Measurements from ENCODE around the gene NAB1. TPM values are rescaled to one million over a fixed set of nuclear protein-coding genes. Genes with fewer than 3 reads are reported as not detected.
"Not testable (repeated sequence)": the region's sequence is repeated elsewhere in the genome, so short reads cannot be mapped to it uniquely, and the experiment has no call there.

NAB1 gene
- total RNA-seq, 1 donor from 2014 or later: 30.7 TPM

DNA sequence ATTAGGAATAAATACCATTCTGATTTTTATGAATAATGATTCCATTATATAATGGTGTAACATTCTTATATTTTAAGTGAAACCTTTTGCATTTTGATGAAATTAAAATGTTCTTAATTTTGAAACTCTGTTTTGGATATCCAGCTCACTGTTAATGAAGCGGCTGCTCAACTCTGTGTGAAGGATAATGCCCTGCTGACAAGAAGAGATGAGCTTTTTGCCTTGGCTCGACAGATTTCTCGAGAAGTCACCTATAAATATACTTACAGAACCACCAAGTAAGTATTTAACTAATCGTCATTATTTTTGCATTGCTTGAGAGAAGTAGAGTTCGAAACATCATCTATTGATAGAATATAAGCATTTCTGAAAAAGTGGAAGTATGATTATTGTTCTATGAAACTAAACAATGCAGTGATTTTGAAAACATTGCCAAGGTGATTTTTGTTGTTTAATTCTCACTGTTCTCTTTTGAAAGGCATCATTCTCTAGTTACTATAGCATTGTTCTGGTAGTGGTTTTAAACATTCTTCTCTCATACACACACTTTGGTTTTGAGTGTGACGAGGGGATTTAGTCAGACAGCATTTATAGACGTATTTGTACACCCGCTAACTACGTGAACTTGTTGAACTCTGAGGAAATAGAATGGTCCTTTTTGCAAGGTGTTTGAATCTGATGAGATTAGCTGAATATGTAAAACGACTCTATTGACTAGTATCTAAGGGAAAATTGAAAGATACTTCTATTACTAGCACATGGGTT is 21.5 kb downstream of the NAB1 start:
- intact Hi-C loops (cut with micrococcal nuclease): no loop called here

DNA sequence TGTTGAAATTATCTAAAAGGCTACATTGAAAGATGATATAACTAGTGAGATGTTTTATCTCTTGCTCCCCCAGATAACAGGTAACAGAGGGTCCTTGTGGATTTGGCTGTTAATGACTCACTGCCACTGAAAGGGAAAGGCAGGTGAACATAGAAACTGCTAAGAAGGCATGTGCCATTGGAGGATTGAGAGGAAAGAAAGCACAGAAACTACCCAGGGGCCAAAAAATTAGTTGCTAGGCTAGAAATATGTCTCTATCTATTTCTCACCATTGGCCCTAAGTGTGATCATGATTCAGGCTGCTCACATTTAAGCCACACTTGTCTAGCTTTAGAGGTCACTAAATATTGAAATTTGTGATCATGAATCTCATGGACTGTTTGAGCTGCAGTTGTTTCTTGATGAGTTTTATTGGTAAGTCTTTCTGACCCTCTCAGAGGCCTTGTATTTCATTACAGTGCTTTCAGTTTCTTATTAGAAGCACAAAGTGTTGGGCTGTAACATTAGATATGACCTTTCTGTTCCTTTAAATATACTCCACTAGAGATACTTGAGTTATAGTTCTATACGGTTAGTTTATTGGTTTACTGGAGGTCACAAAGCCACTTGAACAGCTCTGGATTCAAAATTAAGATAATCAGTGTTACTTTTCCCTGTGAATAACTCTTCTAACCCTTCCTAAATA is 26.2 kb downstream of the NAB1 start:
- intact Hi-C loops (cut with micrococcal nuclease): no loop called here

GRCh38 chr2:190677255-190677654 is 28.4 kb downstream of the NAB1 start:
- intact Hi-C loops (cut with micrococcal nuclease): no loop called here

DNA sequence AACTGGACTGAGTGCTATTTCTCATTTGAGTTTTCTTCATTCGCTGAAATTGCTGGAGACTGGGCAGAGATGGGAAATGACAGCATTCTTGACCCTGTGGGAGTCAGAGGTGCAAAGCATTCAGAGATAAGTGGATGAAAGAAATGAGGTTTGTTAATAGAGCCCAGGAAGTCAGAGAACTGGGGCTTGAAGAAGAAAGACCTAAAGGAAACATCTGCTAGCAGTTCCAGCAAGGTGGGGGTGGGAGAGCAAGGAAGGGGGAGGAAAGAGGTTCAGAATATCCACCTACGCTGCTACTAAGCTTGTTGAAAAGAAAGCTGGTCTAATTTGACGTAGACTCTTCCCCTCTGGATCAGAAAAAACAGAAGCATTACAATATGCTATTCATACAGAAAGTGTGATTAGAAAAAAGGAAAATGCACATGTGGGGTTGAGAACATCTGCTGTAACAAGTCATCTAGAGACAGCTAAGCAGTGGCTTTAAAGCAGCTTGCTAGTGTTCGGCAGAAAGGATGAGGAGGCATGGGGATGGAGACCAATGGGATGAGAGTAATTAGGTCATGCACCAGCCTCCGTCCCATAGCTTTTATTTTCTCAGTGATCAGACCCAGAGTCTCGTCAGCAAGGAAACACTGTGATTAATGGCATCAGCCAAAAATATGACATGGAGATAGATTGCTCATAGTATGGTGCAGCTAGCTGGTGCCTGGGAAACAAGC is 29.7 kb downstream of the NAB1 start:
- intact Hi-C loops (cut with micrococcal nuclease): loop anchor here (1.0 to 2.0 kb wide), 6 partner anchors 12 to 271 kb away; partner anchors contain the start of genes NAB1 and NEMP2

GRCh38 chr2:190679391-190679790 is 30.5 kb downstream of the NAB1 start:
- intact Hi-C loops (cut with micrococcal nuclease): loop anchor here (2.0 kb wide), 3 partner anchors 15 to 145 kb away; partner anchors contain the start of gene NEMP2

- intact Hi-C loops (cut with micrococcal nuclease): loop anchor here (1.0 to 2.0 kb wide), 7 partner anchors 15 to 591 kb away; partner anchors contain the start of genes GLS and NEMP2
Observed at GRCh38 chr2:190679813-190680591, 31.1 kb downstream of the NAB1 start.

GRCh38 chr2:190682168-190682567 is 33.3 kb downstream of the NAB1 start:
- intact Hi-C loops (cut with micrococcal nuclease): no loop called here

DNA sequence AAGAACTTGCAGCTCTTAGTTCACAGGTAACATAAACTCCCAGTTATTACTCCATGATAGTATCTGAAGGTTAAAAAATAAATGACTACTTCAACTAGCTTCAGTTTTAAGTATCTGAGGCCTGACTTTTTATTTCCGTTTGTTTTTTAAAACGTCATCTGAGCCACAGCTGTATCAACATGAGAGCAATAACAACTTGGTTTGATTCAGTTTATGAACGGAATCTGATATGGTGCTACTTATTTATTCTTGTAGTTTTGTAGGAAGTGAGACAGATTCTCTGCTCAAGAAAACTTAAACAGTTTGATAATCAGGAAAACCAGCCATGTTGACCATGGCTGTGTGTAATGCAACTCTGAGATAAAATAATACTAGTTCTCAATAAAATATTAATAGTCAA is 34.9 kb downstream of the NAB1 start:
- intact Hi-C loops (cut with micrococcal nuclease): no loop called here

- intact Hi-C loops (cut with micrococcal nuclease): no loop called here
Observed at GRCh38 chr2:190684931-190685330, 36.0 kb downstream of the NAB1 start.

GRCh38 chr2:190685333-190685732 is 36.5 kb downstream of the NAB1 start:
- intact Hi-C loops (cut with micrococcal nuclease): no loop called here

- intact Hi-C loops (cut with micrococcal nuclease): loop anchor here (2.0 kb wide), 1 partner anchor 15 kb away; no protein-coding TSS in a partner anchor
Observed at GRCh38 chr2:190693533-190694232, 44.8 kb downstream of the NAB1 start.

DNA sequence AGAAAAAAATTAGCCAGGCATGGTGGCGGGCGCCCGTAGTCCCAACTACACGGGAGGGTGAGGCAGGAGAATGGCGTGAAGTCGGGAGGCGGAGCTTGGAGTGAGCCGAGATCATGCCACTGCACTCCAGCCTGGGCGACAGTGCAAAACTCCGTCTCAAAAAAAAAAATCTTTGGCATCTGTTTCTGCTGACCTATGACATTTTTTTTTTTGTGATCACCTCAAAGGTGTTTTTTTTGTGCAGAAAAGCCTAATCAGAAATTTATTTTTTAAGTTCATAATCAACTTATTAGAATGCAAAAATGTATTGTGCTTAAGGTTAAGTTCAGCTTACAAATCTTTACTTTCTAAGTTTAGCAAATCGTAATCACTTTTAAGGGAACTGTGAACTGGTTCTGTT is 45.6 kb downstream of the NAB1 start:
- intact Hi-C loops (cut with micrococcal nuclease): loop anchor here (2.0 kb wide), 1 partner anchor 16 kb away; no protein-coding TSS in a partner anchor

DNA sequence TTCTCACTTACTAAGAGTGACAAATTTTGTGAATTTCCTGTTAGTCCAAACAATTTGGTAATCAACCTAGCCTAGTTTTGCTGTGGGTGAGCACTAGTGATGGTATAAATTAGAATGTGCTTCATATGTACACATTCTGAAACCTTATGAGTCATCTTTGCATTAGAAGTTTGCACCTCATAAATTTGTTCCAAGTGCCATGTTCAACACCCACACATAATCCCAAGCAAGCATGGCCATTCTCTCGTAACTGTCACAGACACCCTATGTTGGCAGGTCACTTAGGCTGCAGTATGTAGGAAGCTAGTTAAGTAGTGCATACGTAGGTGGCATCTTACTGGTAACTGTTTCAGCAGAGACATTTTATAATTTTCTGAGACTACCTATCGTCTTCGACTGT is 46.9 kb downstream of the NAB1 start:
- intact Hi-C loops (cut with micrococcal nuclease): loop anchor here (2.0 kb wide), 1 partner anchor 17 kb away; no protein-coding TSS in a partner anchor

- intact Hi-C loops (cut with micrococcal nuclease): no loop called here
Observed at GRCh38 chr2:190696792-190697398, 48.0 kb downstream of the NAB1 start.

GRCh38 chr2:190697421-190697820 is 48.5 kb downstream of the NAB1 start:
- intact Hi-C loops (cut with micrococcal nuclease): no loop called here

DNA sequence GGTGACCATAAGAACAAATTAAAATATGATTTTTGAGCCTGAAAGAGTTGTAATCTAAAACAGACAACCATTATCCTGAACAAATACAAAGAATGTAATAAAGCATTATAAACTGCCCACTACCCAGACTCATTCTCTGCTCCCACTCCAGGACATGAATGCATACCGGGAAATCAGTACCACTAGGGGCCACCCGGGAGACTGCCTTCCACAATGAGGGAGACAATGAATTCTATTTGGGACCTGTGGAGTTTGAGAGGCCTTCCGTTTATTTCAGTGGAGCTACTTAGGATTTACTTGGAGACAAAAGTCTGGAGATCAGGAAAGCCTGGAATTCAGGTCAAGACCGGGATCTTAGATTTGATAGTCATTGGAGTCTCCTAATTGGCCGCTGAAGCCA is 50.0 kb downstream of the NAB1 start:
- intact Hi-C loops (cut with micrococcal nuclease): no loop called here

GRCh38 chr2:190701586-190701985 is 52.7 kb downstream of the NAB1 start:
- intact Hi-C loops (cut with micrococcal nuclease): no loop called here

GRCh38 chr2:190705280-190705679 is 56.4 kb downstream of the NAB1 start:
- intact Hi-C loops (cut with micrococcal nuclease): no loop called here

DNA sequence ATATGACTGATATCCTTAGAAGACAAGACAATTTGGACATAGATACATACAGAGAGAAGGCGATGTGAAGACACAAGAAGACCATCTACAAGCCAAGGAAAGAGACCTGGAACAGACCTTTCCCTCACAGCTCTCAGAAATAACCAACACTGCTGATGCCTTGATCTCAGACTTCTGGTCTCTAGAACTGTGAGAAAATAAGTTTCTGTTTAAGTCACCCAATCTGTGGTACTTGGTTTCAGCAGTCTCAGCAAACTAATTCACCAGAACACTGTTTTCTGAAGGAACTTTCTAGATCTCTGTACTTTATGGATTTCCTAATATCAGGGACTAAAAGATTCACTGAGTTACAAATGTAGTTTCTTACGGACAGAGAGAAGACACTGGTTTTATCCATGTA is 58.8 kb downstream of the NAB1 start:
- intact Hi-C loops (cut with micrococcal nuclease): no loop called here

DNA sequence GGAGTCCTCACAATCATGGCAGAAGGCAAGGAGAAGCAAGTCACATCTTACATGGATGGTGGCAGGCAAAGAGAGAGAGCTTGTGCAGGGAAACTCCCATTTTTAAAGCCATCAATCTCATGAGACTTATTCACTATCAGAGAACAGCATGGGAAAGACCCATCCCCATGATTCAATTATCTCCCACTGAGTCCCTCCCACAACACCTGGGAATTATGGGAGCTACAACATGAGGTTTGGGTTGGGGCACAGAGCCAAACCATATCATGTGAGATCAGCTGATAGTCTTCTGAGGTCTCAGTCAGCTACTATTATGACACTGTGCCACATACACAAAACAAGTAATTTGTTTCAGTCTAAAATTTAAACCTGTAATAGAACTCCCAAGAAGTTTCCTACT is 59.8 kb downstream of the NAB1 start:
- intact Hi-C loops (cut with micrococcal nuclease): not testable (repeated sequence)

Measured in T-helper 1 cell treated with Interleukin-12 subunit alpha and Interleukin-12 subunit beta and Interleukin-4 antibody, amounts not matched to agents 30 ng/mL and 1 ng/mL, for 36 hours (primary cell).